SIG-M5 treated with dmso at 0.1 percent for 504 hours (cell line): Measurements from ENCODE around the gene MBOAT2.
A peak's percentile ranks its signal among the peaks of the same experiment; 100 is the strongest.
"Not testable (repeated sequence)": the region's sequence is repeated elsewhere in the genome, so short reads cannot be mapped to it uniquely, and the experiment has no call there.

Experiments
- DNase-seq: peaks from one replicate; lab custom pipeline; 2025; ENCODE audit not compliant: unreplicated experiment; lab: John Stamatoyannopoulos, UW

The MBOAT2 gene, protein sequence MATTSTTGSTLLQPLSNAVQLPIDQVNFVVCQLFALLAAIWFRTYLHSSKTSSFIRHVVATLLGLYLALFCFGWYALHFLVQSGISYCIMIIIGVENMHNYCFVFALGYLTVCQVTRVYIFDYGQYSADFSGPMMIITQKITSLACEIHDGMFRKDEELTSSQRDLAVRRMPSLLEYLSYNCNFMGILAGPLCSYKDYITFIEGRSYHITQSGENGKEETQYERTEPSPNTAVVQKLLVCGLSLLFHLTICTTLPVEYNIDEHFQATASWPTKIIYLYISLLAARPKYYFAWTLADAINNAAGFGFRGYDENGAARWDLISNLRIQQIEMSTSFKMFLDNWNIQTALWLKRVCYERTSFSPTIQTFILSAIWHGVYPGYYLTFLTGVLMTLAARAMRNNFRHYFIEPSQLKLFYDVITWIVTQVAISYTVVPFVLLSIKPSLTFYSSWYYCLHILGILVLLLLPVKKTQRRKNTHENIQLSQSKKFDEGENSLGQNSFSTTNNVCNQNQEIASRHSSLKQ

DNA sequence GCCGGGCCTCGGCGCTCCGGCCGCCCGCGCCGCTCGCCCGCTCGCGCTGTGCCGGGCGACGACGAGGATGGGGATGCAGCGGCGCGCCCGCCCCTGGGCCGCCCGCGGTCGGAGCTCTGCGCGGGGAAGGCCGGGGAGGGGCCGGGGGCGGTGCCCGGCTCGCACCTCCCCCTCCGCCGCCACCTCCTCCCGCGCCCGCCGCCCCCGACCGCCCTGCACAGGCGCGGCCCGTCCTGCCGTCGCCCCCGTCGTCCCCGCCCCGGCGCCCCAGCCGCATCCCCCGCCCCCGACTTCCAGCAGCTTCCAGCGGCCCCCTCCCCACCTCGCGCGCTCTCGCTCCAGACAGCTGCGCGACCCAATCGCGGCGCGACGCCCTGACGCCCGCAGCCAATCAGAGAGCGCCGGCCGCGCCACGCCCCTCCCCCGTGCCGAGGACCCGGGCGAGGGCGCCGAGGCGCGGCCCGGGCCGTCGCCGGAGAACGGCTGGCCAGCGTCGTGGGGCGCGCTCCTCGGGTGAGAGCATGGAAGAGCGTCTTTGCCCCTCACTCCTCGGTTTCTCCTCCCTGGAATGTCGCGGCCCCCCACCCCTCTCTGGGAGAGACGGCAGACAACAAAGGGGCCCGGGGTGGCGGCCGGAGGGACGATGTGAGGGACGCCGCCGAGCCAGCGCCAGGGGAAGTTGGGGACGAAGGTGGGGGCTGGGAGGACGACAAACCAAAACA is at the start of gene MBOAT2:
Gene MBOAT2, minus strand, starts transcription at position 69 of the 722 bp plus-strand sequence. CDS start 70 bp downstream, outside the sequence.
- DNase-seq, result peak; percentile 50

DNA sequence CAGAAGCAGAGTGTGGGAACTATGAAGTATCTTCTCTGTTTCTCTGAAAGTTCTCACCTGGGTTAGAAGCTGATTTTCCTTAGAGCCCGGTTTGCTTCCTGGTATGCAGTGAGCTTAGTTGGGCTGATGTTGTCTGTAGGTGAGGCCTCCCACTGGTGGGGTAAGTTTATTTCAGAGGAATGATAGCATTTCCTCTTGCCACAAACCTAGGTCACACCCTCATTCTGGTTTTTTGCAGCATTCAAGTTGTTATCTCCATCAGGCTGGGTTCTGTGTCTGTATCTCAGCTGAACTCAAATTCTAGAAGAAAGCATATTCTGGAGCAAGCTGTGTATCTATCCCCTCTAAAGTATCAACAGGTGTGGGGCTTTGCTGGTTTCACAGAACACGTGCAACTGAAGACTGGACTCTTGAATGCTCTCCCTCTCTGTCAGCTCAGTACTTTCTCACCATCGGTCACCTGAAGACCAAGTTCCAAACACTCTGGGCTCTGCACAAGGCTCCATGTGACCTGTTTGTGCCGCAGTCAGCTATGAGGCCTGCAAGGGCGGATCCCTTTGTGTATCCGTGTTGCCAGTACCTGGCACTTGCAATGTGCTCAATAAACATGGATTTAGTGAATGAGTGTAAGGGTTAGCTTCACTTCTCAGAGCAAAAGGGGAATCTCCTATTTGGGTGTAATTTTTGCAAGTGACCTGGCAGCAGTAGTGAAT is 49.5 kb upstream of the MBOAT2 start:
- DNase-seq, result no peak

DNA sequence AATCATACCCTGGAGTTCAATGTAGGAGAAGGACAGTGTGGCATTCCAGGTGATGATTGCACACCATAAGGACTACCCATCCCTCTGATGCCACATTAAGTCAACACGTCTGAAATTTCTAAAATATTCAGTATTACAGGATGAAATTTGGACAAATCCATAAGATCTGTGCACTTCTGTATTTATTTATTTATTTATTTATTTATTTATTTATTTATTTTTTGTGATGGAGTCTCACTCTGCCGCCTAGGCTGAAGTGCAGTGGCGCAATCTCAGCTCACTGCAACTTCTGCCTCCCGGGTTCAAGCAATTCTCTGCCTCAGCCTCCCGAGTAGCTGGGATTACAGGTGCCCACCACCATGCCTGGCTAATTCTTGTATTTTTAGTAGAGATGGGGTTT is 48.0 kb upstream of the MBOAT2 start:
- DNase-seq, result not testable (repeated sequence)

DNA sequence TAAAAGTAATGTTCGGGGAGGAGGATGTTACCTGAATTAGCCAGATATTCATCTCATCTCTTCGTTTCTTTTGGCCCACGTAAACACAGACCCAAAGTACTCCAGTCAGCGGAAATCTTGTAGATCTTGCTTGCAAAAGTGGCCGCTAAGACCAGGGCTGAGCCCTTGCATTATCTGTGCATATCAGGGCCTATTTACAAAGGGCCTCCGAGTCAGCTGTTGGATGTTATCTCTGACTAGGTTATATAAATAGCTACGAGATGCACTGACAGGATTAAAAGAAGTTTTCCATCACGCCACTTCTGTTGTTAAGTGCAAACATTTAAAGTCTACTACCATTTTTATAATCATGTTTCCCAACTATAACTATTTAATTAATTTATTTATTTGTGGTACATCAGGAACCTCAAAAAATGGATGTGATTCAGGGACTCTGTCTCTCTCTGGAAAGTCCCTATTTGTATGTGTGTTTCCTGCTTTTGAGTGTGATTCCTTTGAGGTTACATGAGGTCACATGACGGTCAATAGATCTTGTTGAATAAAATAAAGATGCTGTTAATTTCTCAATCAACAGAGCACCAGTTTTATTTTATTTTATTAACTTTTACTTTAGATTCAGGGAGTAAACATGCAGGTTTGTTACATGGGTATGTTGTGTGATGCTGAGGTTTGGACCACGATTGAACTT is 46.8 kb upstream of the MBOAT2 start:
- DNase-seq, result no peak

DNA sequence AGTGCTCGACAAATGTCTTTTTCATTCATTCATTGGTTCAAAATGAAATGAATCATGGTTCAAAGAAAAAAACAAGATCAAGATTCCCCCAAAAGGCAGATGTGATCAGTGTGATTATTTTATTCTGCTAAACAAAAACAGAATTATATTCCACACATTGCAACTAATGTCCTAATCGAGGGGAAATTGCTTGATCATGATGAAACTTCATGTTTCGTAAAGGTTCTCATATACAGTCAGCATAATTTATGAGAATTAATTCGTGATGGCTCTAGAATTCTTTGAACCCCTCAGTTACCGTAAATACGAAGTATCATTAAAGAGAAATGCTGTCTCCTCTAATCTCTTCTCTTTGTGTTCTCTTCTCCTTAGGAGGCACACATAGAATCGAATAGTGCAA is 42.1 kb upstream of the MBOAT2 start:
- DNase-seq, result no peak

DNA sequence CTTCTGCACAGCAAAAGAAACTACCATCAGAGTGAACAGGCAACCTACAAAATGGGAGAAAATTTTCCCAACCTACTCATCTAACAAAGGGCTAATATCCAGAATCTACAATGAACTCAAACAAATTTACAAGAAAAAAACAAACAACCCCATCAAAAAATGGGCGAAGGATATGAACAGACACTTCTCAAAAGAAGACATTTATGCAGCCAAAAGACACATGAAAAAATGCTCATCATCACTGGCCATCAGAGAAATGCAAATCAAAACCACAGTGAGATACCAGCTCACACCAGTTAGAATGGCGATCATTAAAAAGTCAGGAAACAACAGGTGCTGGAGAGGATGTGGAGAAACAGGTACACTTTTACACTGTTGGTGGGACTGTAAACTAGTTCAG is 40.0 kb upstream of the MBOAT2 start:
- DNase-seq, result not testable (repeated sequence)

DNA sequence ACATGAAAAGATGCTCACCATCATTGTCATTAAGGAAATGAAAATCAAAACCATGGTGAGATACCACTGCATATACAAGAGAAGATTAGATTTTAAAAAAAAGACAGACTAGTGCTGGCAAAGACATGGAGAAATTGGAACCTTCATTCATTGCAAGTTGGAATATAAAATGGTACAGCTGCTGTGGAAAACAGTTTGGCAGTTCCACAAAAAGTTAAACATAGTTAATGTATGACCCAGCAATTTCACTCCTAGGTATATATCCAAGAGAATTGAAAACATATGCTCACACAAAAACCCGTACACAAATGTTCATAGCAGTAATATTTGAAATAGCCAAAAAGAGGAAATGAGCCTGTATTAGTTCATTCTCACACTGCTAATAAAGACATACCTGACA is 33.7 kb upstream of the MBOAT2 start:
- DNase-seq, result no peak

DNA sequence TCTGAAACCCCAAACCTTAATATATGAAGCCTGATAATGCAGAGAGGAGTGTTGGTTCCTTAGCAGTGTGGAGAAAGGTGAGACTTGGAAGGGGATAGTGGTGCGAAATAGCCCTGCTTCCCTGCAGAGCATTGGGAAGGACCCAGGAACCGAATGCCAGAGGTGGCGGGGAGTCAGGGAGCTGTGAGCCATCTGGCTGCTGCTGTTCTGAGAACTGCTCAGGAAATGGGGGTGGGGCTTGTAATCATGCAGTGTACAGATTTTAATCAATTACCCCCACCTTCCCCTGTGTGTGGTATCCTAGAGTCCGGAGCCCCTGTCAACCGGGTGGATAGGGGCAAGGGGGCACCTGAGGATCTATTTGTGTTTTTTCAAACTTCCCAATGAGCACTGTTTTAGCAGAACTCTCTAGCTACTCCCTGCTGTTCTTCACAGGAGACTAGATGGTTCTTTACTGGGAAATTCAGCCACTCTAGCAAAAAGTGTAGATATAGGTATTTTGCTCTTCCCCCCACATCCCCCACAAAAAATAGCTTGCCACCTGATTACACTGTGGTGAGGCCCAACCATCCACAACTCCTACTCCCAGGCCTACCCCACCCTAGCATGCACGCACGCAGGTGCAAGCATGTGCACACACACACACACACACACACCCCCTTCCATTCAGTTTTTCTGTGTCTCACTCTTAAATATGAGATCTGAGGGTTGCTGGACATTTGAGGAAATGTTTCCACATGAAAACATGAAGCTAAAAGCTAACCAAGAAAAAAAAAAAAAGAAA is 30.1 kb upstream of the MBOAT2 start:
- no peak for DNase-seq

DNA sequence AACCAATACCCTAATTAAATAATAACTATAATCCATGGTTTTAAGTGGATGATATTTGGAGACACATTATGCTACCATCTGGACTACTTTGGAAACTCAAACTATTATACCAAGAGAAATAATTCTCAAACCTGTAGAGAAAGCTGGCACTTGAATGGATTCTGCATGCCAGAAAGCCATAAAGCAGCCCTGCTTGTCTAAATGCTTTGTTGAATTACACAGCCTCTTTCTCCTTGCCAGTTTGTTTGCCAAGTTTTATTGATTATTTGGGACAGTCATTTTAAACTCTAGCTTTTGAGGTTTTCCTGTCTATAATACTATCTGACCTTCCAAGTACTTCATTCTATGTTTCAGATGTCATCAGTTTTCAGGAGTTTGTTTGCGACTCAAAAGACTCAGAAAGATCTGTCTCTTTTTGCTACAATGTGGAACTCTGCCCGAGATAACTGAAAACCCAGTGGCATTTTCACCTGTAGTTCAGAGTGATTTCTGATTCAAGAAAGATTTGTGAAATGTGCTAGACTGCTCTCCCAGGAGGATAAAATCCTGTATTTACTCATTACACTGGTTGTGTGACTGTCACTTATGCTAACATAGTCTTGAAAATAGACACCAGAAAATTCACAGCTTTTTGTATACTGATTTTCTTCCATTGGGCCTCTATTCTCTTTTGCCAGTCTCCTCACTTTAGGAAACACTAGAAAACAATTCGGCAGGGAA is 29.2 kb upstream of the MBOAT2 start:
- no peak for DNase-seq

DNA sequence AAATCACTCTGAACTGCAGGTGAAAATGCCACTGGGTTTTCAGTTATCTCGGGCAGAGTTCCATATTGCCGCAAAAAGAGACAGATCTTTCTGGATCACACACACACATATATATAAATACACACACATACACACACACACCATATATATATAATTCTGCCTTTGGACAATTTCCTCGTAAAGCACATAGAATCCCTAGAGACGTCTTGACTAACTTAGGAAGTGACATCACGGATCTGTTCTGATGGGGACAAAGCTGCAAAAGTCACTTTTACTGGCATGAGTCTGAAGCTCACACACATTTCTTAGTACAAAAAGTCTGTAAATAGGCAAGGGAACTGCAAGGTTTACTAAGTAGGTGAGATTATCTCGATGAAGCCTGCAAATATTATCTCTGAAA is 28.6 kb upstream of the MBOAT2 start:
- no peak for DNase-seq

DNA sequence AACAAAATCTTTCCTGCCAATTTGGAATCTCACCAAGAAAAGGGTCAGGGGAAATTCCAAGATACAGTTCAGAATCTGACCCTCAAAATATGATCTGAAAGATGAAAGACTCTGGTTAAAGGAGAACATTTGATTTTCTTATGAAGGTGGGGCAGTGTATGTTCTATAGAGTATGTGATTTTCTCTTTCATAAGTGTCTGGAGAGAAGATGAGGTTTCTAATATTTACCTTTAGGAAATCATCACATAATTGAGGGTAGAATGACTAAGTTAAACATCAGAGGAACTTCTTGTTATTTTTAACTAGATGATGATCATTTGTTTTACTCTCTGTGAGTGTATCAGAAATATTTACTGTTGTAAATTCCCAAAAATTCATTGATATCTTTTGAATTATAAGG is 27.8 kb upstream of the MBOAT2 start:
- DNase-seq, result no peak

DNA sequence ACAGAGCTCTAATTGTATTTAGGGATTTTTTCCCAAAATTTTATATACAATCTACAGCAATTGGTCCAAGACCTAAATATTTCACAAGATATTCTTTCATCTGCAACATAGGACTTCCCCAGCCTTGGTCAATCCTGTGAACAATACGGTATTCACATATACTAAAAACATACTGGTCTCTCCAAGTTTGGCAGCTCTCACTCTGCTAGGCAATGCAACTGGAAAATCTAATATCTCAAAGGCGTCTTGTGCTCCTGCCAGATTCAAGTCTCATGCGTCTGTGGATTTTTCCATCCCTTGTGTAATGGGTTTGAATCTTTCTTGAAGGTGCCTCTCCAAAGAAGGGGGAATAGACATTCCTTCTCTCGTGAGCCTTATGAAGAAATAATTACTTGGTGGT is 27.4 kb upstream of the MBOAT2 start:
- no peak for DNase-seq

DNA sequence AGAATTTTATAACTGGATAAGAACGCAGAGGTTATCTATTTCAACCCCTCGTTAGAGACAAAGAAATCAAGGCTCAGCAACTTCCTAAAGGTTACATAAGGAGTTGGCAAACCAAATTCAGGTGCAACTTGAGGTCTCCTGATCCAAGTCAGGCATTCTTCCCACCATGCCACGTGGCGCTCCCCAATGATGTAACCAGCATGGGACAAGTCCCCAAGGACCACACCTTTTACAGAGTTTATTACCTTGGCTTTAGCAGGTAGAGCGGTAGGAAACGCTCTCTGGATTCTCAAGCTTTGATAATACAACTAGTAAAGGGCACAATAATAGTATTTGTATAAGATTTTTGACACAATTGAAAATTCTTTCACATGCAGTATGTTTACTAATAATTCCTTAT is 26.7 kb upstream of the MBOAT2 start:
- no peak for DNase-seq

DNA sequence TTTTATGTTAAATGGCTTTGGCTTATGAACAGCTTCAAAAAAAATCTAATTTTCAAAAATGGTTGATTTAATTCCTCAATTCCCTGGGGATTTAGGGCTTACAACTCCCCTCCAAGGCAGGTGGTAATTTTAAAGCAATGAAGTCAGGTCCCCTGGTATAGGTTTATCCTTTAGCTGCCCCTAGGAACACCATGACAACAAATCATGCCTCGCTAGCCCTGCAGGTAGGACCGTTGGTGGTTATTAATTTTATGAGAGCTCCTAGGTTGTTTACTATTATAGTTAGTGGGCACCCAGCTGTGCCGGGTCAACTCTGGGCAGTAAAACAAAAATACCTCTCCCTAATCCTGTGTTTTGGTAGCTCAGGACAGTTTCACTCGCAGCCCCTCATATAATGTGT is 26.2 kb upstream of the MBOAT2 start:
- DNase-seq, result no peak

DNA sequence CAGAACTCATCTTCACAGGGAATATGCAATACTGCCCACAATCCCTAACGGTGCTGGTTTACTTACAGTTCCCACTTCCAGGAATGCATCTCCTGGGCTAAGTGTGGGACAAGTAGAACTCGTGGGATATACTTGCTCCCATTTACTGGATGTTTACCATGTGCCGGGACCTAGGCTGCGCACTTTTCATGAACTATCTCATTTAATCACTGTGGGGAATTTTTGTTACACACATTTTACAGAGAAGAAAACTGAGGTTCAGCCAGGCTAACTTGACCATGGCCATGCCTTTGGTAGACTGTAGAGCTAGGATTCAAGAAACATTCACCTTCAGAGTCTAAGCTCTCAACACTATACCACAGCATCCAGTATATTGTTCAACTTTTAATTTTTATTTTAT is 24.4 kb upstream of the MBOAT2 start:
- no peak for DNase-seq

DNA sequence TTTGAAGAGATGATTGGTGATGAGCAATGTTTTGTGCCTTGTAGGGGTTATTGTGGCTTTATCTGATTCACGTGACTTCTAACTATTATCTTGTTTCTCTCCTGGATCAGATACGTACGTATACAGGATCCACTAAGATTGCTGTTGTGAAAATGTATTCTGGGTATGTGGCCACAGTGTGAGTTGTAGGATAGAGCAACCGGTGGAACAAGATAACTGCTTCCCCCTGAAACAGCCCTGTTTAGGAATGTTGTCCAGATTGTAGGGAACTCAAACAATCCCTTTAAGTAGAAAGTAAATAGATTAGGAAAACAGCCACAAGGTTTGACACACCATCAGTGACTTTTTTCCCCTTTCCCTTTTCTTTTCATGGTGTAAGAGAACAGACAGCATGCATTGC is 22.3 kb upstream of the MBOAT2 start:
- DNase-seq, result no peak

DNA sequence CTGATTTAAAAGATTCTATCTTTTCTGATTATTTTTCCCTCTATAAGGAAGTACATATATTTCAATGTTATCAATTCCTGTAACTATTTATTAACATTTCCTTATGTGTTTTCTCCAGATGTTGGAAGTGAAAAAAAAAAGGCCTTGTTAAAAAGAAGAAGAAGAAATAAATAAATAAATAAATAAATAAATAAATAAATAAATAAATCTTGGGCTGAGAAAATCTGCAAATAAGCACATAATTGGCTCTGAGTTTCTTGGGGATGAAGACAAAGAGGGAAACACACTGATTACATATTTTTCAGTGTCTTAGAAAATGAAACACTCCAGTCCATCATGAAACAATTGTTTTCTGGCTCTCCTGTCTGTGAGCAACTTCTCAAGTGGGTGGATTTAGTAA is 21.1 kb upstream of the MBOAT2 start:
- no peak for DNase-seq

DNA sequence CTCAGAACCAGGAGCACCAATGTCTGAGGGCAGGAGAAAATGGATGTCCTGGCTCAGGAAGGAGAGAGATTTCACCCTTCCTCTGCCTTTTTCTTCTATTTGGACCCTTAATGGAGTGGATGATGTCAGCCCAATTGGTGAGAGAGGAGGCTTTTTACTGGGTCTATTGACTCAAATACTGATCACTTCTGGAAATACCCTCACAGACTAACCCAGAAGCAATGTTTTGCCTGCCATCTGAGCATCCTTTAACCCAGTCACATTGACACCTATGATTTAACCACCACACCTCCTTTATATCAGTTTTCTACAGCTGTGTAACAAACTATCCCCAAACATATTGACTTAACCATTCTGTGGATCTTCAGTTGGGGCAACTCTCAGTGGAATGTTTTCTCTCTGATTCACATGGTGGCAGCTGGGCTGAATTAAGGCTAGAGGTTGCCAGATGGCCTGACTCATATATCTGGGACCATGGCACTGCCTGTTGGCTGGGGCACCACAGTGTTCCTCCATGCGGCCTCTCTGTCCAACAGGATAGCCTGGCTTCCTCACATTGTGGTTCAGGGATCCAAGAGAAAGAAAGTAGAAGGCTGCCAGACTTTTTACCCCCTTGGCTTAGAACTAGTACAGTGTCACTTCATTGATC is 18.2 kb upstream of the MBOAT2 start:
- no peak for DNase-seq

DNA sequence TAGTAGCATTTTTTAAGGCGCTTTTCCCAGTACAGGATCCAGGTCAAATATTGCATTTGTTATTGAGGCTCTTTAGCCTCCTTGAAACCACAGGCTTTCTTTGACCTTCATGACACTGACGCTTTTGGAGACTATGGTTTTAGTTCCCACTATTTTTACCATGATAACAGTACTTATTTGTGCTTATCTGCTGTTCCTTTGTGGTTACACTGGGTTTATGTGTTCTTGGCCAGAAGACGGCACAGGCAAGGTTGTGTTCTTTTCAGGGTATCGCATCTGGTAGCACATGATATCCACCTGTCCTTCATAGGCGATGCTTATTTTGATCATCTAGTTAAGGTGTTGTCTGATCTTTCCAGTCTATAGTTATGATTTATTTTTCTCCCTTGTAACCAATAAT is 16.8 kb upstream of the MBOAT2 start:
- no peak for DNase-seq
